Measurements from ENCODE around the gene SOCS1. TPM values are rescaled to one million over a fixed set of nuclear protein-coding genes. Genes with fewer than 3 reads are reported as not detected.

The SOCS1 gene
- 0.56 to 1.7 TPM (median 1.5 TPM) in 5 replicates for total RNA-seq (2022; extraction: Qiagen RNA extraction; ENCODE audit: low read depth)

GRCh38 chr16:11255737-11256660 lies at the start of gene SOCS1:
SOCS1 (minus strand) TSS chr16:11256204; CDS start chr16:11255478, 726 bp downstream.

GRCh38 chr16:11280616-11281522 lies 24.9 kb upstream of the SOCS1 start, which contains the start of gene PRM1:
PRM1 (minus strand) TSS chr16:11281330; CDS start chr16:11281238, 92 bp downstream.

GRCh38 chr16:11276143-11276895 lies 20.3 kb upstream of the SOCS1 start, which contains the start of gene PRM2:
PRM2 (minus strand) TSS chr16:11276480; CDS start chr16:11276370, 110 bp downstream.

GRCh38 chr16:11272921-11273720 lies 17.1 kb upstream of the SOCS1 start, which contains the start of gene PRM3:
PRM3 (minus strand) TSS chr16:11273629; CDS start chr16:11273595, 34 bp downstream.

GRCh38 chr16:11268921-11269375 lies 12.9 kb upstream of the SOCS1 start, which contains the start of gene TNP2:
TNP2 (minus strand) TSS chr16:11269325; CDS start chr16:11269262, 63 bp downstream.

Other genes starting within 250 kb of the SOCS1 start
- gene TNP2, start 13.1 kb upstream of the SOCS1 start, total RNA-seq (2022; extraction: Qiagen RNA extraction; ENCODE audit: low read depth): not detected in 5 replicates
- not detected in 5 replicates for gene PRM3, start 17.4 kb upstream of the SOCS1 start, total RNA-seq (2022; extraction: Qiagen RNA extraction; ENCODE audit: low read depth)
- not detected in 5 replicates for gene PRM2, start 20.3 kb upstream of the SOCS1 start, total RNA-seq (2022; extraction: Qiagen RNA extraction; ENCODE audit: low read depth)
- gene PRM1, start 25.1 kb upstream of the SOCS1 start, total RNA-seq (2022; extraction: Qiagen RNA extraction; ENCODE audit: low read depth): not detected in 5 replicates
- gene RMI2, start 89.3 kb upstream of the SOCS1 start, total RNA-seq (2022; extraction: Qiagen RNA extraction; ENCODE audit: low read depth): 26.7 to 35.5 TPM (median 32.2 TPM) in 5 replicates